Activated effector memory CD4-positive, alpha-beta T cell treated with Interleukin-2 at 50 U/mL for 16 hours (primary cell): ENCODE results near the gene VASN.

ENCODE experiments used
- DNase-seq: peaks from one replicate; pipeline ENCODE4 v3.0.0-alpha.2; 2020

Gene VASN

DNA sequence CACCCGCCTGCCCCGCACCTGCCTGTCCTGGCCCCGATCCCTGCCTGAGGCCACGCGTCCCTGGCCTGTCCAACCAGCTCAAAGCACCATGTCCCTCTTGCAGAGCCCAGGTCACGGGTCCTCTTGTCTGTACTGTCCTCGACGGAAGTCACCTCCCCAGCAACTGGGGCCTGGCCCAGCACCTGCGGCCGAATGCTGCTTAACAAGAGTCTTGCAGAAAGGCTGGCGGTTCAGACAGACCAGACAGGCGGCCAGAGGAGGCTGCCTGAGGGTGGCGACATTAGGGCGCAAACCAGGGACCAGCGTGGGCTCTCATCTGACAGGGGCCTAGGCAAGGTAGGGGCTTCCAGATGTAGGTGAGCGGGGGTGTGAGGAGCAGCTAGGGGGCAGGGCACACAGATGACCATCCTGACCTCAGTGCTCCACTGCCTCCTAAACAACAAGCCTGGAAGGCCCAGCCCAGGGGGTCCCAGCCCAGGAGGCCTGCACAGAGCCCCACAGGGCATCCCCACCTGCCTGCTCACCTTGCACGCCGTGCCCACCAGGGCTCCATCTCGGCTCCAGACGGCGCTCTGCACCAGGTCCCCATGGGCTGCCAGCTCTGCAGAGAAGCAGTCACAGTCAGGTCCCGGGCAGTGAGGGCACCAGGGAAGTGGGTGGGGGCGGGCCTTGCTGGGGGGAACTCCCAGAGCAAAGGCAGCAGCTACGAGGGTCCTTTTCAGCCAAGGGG is 33.5 kb downstream of the VASN start:
- DNase-seq = no peak

DNA sequence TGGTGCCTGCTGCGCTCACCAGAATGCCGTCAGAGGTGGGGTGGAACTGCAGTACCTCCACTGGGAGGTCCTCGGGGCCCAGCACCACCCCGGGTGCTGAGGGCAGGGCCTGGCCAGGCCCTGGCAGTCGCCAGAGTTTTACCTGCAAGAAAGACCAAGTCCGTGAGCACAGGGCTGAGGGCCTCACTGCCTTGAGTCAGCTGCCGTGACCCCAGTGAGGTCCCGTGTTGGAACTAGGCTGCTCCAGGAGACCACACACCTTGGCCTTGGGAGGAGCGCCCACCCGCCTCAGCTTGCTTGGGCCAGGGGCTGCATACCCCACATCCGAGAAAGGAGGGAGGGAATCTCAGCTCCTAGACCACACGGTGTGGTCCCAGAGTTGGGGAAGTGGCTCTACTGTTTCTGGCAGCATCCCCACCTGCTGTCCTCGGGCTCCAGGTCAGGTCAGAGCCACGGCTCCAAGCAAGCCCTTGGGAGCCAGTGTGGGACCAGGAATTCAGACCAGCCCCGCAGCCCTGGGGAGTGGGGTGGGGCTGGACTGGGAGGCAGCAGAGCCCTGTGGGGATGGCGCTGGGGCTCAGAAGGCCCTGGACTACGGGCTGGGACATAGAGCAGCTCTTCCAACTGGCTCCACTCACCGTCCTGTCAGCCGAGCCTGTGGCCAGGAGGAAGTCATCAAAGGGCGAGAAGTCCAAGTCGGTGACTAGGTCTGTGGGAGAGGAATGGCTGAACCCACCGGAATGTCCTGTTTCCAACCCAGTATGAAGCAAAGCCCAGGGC is 36.1 kb downstream of the VASN start:
- no peak for DNase-seq

DNA sequence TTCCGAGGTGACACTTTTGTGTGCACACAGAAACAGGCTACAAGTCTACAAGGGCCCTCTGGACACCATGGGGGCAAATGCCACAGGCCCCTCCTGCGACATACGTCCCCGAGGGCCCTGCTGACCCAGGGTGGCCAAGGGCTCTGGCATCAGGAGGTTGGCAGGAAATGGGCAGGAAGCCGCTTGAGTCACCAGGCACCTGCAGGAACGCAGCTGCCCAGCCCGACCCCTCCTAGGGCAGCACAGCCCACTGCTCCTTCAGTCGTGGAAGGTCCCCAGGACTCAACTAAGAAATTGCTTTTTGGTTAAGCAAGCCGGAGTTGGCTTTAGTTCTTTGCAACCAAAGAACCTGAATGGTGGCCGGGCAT is 36.7 kb downstream of the VASN start:
- DNase-seq = no peak

DNA sequence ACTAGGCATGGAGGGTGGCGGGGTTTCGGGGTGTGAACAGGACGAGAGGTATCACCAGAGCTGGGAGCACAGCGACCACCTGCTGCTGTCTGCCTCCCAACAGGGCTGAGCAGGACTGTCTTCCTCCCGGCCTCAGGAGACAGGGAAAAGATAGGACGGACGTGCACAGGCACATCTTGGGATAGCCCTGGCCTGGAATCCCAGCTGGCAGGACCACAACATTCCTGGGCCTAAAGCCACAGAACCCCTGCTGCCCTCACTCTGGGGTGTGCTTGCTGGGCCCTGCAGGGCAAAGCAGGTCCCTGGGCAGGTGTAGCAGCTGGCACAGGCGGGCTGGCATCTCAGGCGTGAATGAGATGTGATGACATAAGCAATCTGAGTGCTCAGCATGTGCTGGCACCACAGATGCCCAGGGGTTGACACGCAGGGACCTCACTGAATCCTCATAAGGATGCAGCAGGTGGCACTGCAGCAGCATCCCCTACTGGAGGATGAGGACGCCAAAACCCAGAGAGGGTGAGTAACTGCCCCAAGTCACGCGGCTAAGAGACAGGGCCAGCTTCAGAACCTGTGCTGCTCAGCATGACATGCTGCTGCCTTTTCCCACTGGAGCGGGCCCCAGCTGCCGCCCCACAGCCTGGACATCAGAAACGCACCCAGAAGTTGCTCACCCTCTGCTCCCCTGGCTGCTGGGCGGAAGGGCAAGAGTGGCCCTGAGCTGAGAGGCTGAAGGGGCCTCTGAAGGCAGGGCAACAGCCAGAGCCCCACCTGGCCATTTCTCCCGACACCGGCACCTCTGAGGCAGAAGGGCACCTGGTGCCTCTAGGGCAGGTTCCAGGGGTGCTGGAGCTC is 37.7 kb downstream of the VASN start:
- no peak for DNase-seq

DNA sequence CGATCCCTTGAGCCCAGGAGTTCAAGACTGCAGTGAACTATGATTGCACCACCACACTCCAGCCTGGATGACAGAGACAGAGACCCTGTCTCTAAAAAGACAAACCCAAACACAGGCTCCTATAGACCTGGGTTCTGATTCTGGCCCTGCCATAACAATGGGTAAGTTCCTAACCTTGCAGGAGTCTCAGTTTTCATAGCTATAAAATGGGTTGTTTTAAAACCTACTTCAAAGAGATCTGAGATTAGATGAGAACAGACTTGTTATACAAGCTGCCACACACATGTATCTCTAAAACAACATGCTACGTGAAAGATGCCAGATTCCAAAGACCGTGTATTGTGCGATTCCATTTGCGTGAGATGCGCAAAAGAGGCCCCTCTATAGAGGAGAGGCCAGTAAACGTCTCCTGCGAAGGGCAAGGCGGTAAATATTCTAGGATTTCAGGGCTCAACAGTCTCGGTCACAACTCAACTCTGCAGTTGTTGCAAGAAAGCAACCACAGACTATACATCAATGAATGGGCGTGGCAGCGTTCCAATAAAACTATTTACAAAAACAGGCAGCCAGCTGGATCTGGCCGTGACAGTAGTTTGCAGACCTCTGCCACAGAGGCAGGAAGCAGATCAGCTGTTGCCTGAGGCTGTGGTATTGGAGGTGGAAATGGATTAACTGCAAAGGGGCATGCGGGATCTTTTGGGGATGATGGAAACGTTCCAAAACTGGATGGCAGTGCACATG is 38.9 kb downstream of the VASN start:
- no peak for DNase-seq

DNA sequence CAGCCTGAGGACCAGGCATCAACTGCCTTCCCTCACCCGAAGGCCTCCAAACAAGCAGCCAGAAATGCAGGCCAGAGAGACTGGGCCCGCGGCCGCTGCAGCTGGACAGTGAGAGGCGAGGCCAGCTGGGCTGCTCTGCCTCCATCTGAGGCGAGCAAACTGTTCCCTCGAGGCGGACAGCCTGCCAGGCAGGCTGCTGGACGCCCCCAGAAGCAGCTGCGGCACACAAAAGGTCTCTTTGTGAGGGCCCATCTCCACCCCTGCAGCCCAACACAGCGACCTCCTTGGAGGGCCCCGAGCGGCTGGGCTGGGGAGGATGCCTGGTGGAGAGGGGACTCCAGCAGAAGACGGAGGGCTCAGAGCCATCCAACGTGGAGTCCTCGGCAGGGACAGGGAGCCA is 40.0 kb downstream of the VASN start:
- no peak for DNase-seq

DNA sequence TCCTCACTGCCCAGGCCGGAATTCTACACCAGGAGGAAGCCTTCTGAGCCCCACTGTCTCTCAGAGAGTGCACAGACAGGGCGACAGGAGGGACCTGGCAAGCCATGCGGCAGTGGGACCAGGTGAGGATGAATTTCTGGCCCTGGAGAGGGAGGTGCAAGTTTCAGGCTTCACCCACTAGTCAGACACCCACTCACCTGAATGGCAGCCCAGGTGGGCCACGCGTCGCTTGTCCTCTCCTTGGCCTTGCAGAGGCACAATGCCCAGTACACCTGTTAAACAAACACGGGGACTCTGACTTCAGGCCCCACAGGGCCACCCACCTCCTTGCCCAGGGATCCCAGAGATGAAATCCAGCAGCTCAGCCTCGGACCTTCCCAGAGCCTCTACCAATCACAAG is 40.5 kb downstream of the VASN start:
- DNase-seq = no peak

DNA sequence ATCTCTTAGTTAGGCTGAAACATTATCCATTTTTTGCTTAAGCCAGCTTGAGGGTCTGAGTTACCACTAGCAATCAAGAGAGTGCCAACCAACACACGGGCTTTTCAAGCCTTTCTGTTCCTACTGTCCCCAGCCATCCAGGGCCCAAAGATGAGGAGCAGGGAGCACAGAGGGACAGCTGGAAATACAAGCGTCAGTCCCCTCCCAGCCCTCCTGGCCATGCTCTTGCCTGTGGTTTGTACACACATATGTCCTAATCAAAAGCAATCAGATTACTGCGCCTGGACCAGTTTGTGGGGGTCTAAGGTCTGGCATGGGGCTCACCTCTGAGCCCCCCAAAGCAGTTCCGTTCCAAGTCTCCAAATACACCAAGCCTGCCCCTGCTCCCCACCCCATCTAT is 41.2 kb downstream of the VASN start:
- DNase-seq = no peak

DNA sequence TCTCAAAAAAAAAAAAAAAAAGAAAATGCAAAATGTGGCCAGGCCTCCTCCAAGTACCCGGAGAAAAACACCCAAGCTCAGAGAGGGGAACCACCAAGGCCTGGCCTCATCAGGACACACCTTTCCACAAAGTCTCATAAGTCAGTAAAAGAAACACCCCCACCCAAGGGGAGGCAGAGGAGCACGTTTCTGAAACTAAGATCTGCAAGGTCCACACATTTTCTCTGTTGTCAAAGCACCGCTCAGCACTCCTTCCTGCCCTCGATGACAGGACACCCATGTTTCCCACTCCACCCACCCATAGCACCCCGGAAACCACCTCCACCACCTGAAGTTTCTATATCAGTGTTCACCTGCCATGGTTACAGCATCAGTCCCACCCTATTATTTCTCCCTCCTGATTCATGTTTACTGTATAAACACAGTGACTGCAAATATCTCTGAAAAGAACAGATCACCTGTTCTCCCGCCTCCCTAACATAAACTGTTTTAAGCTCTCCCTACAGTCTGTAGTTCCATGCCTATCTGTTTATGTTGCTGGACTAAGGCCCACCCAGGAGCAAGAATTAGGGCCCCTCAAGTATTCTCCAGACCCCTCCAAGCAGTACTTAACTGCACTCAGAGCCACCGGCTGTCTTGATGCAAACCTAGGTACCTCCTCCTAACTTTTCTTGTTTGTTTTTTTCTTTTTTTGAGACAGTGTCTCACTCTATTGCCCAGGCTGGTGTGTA is 42.7 kb downstream of the VASN start:
- DNase-seq = peak; percentile 75

DNA sequence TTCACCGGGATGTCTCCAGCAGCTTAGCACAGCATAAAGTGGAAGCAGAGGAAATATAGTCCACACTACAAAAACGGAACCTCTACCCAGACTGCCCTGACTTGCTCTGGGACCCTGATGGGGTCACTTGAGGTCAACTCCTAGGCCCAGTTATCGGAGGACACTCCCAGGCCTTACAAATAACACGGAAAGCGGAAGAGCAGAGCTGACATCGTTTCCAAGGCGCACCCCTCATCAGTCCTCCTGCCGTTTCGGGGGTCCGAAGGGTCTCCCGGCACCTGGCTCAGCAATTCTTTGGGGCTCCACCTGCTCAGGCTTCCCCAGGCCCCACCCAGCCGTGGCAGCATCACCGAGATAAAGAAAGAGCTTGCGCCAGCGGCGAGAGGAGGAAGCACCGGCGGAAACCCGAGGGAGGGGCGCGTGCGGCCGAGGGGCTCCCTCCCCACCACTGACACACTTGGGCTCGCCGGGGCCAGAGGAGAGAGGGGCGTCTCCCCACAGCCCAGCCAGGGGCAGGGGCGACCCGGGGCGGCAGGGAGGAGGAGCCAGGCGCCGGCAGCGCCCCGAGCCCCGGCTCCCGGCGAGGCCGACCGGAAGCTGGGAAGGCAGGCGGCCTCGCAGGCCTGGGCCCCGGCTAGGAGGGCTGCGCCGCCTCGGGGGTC is 44.0 kb downstream of the VASN start:
- peak; percentile 65 for DNase-seq

DNA sequence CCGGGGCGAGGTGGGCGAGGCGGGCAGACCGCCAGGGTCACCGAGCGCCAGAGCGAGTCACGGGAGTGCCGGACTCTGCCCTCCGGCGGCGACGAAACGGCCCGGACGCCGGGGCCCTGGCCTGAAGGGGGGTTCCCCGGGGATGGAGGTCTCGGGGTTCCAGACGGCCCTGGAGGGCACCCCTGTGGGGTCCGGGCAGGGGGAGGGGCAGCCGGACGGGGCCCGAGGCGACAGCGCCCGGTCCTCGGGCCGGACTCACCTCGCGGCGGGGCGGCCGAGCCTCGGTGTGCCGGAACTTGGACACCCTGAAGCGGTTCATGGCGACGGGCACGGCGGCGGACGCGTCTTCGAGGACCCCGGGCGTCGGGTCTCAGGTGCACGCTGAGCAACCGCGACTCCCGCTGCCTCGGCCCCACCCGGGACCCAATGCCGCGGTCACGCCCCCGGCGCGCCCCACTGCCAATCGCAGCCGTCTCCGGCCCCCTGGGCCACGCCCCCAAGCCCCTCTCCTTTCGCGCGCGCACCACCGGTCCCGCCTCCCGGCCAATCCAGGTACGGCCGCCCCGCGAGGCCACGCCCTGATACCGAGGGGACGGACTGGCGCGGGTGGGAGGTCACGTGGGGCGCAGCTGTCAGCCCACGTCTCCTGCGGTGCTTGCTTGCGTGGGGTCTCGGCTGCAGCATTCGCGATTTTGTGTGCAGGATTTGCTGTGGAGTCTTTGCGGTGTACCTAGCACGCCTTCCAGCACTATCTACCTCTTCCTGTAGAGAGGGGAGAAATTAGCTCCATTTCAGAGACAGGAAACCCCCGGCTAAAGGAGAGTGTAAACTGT is 44.8 kb downstream of the VASN start, which contains the start of gene CORO7:
CORO7 (minus strand) TSS at position 397 of the 833 bp plus-strand sequence; CDS start at position 319, 78 bp downstream.
- peak; percentile 99 for DNase-seq

DNA sequence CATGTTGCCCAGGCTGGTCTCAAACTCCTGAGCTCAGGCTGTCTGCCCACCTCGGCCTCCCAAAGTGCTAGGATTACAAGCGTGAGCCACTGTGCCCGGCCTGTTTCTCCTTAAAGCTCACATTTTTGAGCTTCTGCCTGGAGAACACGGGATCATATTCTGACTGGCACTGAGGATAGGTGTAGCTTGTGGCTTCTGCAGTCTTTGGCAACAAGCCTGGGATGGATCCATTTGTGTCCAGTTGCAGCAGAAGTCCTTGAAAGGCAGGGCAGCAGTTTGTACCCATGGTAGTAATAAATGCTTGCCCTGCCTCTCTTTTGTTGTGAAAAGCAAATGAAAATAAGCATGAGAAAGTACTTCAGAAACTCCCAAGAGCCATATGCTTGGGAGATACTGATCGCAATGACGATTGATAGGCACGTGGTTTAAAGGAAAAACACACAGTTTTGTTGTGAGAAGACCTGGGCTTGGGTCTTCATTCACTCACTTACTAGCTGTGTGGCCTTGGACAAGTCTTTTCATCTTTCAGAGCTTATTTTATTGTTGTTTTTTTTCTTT is 47.8 kb downstream of the VASN start:
- no peak for DNase-seq

DNA sequence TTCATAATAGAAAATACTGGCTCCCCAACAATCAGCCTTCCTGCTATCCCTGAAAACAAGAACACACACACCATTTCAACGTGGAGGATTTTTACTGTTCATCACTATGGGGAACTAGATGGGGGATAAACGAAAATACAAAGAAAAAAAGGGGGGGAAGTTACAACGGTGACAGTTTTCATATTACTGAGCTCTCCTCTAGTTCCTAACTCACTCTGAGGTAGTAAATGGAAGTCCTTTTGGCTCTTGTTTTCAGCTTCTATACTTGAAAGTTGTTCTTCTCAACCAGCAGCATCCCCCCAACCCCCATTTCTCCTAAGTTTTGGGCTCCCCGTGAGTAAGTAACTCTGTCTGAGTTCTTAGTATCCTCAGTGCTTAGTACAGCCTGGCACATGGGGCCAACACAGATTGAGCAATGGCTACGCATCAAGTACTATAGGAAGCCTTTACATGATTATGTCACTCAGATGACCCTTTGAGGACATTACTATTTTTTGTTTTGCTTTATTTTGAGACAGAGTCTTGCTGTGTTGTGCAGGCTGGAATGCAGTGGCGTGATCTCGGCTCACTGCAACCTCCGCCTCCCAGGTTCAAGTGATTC is 49.0 kb downstream of the VASN start:
- no peak for DNase-seq

DNA sequence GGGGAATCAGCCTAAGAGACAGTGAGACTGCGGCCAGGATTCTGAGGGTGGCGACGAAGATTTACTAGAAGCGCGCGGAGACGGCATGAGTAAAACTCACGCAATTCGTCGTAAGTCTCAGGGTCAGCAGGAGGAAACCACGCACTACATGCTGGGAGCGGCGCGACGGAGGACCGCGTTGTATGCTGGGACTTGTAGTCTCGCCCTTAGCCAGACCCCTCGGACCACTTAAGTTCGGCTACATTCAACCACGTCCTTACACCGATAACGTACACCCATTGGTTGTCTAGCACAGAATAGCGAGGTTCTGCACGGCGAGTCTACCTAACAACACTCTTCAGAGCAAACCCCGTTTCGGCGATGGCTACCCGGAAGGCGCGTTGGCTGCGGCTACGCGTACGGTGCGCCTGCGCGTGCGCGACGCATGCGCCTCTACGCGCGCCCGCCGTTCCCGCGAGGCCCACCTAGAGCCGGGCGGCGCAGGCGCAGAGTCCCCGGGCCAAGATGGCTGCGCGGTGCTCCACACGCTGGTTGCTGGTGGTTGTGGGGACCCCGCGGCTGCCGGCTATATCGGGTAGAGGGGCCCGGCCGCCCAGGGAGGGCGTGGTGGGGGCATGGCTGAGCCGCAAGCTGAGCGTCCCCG is 53.9 kb downstream of the VASN start, which contains the start of gene DNAJA3:
DNAJA3 (plus strand) TSS at position 491 of the 643 bp plus-strand sequence; CDS start at position 505, 14 bp downstream.
- DNase-seq = peak; percentile 87

DNA sequence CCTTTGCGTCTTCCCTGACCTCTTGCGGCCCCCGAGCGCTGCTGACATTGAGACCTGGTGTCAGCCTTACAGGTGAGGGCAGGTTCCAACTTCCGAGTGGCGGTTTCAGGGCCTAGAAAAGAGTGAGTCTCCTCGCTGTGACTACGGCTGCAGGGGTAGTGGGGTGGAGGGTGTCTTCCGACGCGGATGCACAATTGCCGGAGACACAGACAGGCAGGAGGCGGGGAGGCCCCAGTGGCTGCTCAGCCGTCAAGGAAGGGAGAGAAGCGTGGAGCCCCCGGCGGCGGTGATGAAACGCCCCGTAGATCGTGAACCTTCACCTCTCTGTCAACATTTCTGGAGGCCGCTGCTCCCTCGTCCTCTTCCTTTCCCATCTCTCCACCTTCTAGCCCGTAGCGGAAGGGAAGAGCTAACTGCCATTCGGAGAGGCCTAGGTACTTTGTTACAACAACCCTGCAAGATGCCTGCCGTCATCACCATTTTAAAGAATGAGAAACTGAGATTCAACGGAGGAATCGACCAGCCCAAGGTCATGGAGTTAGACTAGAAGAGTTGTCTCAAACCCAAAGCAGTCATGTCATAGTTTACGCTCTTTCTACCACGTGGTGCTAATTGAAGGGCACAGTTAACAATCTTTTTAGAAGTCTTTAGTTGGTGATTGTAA is 54.5 kb downstream of the VASN start:
- DNase-seq = no peak

DNA sequence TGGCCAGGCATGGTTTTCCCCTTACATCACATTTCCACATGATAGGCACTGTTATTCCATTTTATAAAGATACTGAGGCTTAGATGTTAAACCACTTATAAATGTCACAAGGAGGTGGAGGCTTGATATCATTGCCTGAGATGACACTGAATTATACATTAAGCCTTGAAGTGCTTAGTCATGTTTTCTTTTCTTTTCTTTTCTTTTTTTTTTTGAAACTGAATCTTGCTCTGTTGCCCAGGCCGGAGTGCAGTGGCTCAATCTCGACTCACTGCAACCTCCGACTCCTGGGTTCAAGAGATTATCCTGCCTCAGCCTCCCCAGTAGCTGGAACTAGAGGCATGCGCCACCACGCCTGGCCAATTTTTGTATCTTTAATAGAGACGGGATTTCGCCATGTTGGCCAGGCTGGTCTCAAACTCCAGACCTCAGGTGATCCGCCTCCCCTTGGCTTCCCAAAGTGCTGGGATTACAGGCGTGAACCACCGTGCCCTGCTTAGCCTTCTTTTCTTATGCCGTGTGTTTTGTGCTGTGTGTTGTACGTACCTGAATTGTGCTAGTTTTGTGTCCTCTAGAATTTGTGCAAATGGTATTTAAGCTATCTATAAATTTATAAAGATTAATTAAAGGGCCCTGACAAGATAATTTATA is 55.2 kb downstream of the VASN start:
- no peak for DNase-seq

DNA sequence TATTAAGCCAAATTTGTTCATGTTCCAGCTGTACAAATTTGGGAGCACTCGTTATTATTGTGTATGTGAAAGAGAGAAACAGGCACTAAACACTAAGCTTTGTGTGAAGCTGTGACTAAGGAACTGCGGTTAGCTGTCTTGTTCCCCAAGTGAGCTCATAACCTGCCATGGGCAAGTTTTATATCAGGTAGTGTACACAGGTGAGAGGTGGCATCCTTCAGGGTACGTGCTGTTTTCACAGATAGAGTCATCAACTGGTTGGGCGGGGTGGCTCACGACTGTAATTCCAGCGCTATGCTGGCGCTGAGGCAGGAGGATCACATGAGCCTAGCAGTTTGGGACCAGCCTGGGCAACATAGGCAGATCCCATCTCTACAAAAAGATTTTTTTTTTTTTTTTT is 56.9 kb downstream of the VASN start:
- no peak for DNase-seq

DNA sequence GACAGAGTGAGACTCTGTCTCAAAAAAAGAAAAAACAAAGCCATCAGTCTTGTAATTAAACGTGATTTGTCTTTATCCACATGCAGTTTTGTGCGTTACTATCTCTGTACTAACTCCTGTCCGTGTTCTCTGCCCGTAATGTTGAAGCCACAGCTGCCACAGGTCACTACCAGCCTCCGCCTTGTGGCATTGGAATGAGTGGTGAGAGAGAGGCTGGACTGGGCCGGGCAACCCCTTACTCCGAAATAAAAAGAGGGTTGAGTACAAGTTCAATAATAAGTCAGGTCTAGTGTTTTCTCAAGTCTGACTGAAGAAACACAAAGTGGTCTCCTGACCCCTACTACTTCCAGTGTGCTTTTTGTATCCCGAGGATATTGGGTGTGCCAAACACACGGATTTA is 59.4 kb downstream of the VASN start:
- DNase-seq = no peak
